Stimulated activated effector memory CD8-positive, alpha-beta T cell treated with anti-CD3 and anti-CD28 coated beads, Interleukin-12 subunit alpha, Interleukin-12 subunit beta, amount 100 ng/mL, for 72 hours (primary cell): Measurements from ENCODE around the gene ZNF101.
"Not testable (repeated sequence)": the region's sequence is repeated elsewhere in the genome, so short reads cannot be mapped to it uniquely, and the experiment has no call there.

Experiments
- ATAC-seq: fragments of 150-1000 bp; cut with Tn5 transposase; 2 replicates; pipeline ENCODE4 v1.10.0; 2021
- DNase-seq, 2 donors: peaks; one replicate each; pipeline ENCODE4 v3.0.0; 2021 to 2022; ENCODE audit warnings: low spot score in 2 of 2
- H3K27ac Mint-ChIP-seq: one replicate; pipeline ENCODE4 v1.8.0; 2022; ENCODE audit warnings: mild to moderate bottlenecking, mixed read lengths
- H3K36me3 Mint-ChIP-seq: one replicate; pipeline ENCODE4 v1.8.0; 2022; ENCODE audit warnings: mild to moderate bottlenecking, mixed read lengths
- H3K4me1 Mint-ChIP-seq: one replicate; pipeline ENCODE4 v1.8.0; 2022; ENCODE audit warnings: mixed read lengths
- H3K4me3 Mint-ChIP-seq: one replicate; pipeline ENCODE4 v1.8.0; 2022; ENCODE audit warnings: mild to moderate bottlenecking, mixed read lengths
- H3K9me3 Mint-ChIP-seq: one replicate; pipeline ENCODE4 v1.8.0; 2022; ENCODE audit warnings: mixed read lengths

The ZNF101 gene

GRCh38 chr19:19663256-19664120 lies 5.2 kb upstream of the ZNF101 start, which contains the start of gene ATP13A1:
ATP13A1 (minus strand) TSS chr19:19663676; CDS start chr19:19663666, 10 bp downstream.
- DNase-seq = peak; percentile 85 to 96
- H3K36me3 Mint-ChIP-seq = peaks cover 48% of the 10 kb centered on the region
- H3K4me1 Mint-ChIP-seq = peaks cover 35% of the 10 kb centered on the region
- H3K27ac Mint-ChIP-seq = peak within 1 kb of the TSS; percentile 96
- peak within 1 kb of the TSS; percentile 82 for H3K4me3 Mint-ChIP-seq
- no peaks in the 10 kb centered on the region for H3K9me3 Mint-ChIP-seq
- peak; percentile 83 for ATAC-seq

GRCh38 chr19:19665420-19665948 lies 3.2 kb upstream of the ZNF101 start:
- H3K4me1 Mint-ChIP-seq = peaks cover 40% of the 10 kb centered on the region
- not testable (repeated sequence) for H3K27ac Mint-ChIP-seq, ATAC-seq

DNA sequence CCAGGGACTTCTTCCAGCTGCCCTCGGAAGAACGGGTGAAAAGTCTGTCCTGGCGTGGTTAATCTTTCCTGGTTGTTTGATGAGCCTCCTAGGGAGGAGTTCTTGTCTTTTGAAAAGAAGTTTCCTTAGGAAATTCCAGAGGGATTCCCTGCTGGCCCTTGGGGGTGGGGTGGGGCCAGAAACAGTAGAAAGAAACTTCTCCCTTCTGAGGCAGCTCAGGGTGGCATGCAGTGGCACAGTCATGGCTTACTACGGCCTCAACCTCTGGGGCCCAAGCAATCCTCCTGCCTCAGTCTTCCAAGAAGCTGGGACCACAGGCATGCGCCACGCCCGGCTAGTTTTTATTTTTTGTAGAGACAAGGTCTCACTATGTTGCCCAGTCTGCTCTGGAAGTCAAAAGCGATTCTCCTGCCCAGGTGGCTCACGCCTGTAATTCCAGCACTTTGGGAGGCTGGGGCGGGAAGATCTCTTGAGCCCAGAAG lies 1.5 kb downstream of the ZNF101 start:
- Mint-ChIP-seq H3K9me3 (no peaks in the 10 kb centered on the region), H3K4me1 (peaks cover 24% of the 10 kb centered on the region), H3K4me3 (peak overlapping the region; percentile 87), H3K27ac (peak overlapping the region; percentile 98), H3K36me3 (peaks cover 74% of the 10 kb centered on the region)
- no peak for DNase-seq
- ATAC-seq = no peak

More at GRCh38 chr19:19665420-19665948, 3.2 kb upstream of the ZNF101 start:
- H3K36me3 Mint-ChIP-seq = peaks cover 48% of the 10 kb centered on the region
- H3K4me3 Mint-ChIP-seq, H3K9me3 Mint-ChIP-seq, DNase-seq: not testable (repeated sequence)

- H3K36me3 Mint-ChIP-seq = peaks cover 100% of the 10 kb centered on the region
- no peak for DNase-seq
- peak overlapping the region; percentile 24 for H3K4me3 Mint-ChIP-seq
- H3K27ac Mint-ChIP-seq = peak overlapping the region; percentile 56
- peaks cover 37% of the 10 kb centered on the region for H3K4me1 Mint-ChIP-seq
- ATAC-seq = no peak
- no peaks in the 10 kb centered on the region for H3K9me3 Mint-ChIP-seq
Observed at GRCh38 chr19:19672816-19673215, 4.2 kb downstream of the ZNF101 start.

DNA sequence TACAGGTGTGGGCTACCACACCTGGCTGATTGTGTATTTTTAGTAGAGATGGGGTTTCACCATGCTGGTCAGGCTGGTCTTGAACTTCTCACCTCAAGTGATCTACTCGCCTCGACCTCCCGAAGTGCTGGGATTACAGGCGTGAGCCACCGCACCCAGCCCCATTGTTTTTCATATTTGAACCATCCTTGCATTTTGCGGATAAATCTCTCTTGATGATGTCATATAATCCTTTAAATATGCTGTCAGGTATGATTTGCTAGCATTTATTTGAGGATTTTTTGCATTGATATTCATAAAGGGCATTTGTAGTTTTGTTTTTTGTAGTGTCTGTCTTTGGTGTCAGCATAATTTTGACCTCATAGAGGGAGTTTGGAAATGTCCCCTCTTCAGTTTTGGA lies 5.7 kb downstream of the ZNF101 start:
- H3K27ac Mint-ChIP-seq = peak overlapping the region; percentile 34

GRCh38 chr19:19677579-19677978 lies 8.9 kb downstream of the ZNF101 start:
- Mint-ChIP-seq H3K36me3 (peaks cover 100% of the 10 kb centered on the region), H3K4me1 (peaks cover 16% of the 10 kb centered on the region), H3K4me3 (no peak overlapping the region), H3K27ac (peak overlapping the region; percentile 80), H3K9me3 (no peaks in the 10 kb centered on the region)
- DNase-seq (no peak), ATAC-seq (no peak)

More for the DNA sequence above, 5.7 kb downstream of the ZNF101 start:
- Mint-ChIP-seq H3K36me3 (peaks cover 100% of the 10 kb centered on the region), H3K4me1 (peaks cover 31% of the 10 kb centered on the region), H3K9me3 (no peaks in the 10 kb centered on the region), H3K4me3 (no peak overlapping the region)
- ATAC-seq = no peak
- no peak for DNase-seq

- Mint-ChIP-seq H3K4me3 (no peak overlapping the region), H3K9me3 (peaks cover 2% of the 10 kb centered on the region), H3K4me1 (peaks cover 16% of the 10 kb centered on the region), H3K36me3 (peaks cover 100% of the 10 kb centered on the region), H3K27ac (no peak overlapping the region)
- ATAC-seq = no peak
- DNase-seq = no peak
Observed at GRCh38 chr19:19679176-19680073, 10.8 kb downstream of the ZNF101 start.

GRCh38 chr19:19686119-19686518 lies 17.5 kb downstream of the ZNF101 start:
- H3K27ac Mint-ChIP-seq, H3K4me3 Mint-ChIP-seq, ATAC-seq: not testable (repeated sequence)

GRCh38 chr19:19686580-19686979 lies 17.9 kb downstream of the ZNF101 start:
- Mint-ChIP-seq H3K4me1 (no peaks in the 10 kb centered on the region), H3K4me3 (no peak overlapping the region), H3K36me3 (peaks cover 34% of the 10 kb centered on the region), H3K27ac (no peak overlapping the region), H3K9me3 (peaks cover 9% of the 10 kb centered on the region)
- ATAC-seq (no peak), DNase-seq (no peak)

More at GRCh38 chr19:19686119-19686518, 17.5 kb downstream of the ZNF101 start:
- H3K4me1 Mint-ChIP-seq, DNase-seq, H3K9me3 Mint-ChIP-seq: not testable (repeated sequence)
- H3K36me3 Mint-ChIP-seq = peaks cover 39% of the 10 kb centered on the region

GRCh38 chr19:19687090-19687489 lies 18.5 kb downstream of the ZNF101 start:
- no peak for ATAC-seq
- Mint-ChIP-seq H3K4me3 (no peak overlapping the region), H3K4me1 (no peaks in the 10 kb centered on the region), H3K36me3 (peaks cover 29% of the 10 kb centered on the region), H3K27ac (no peak overlapping the region), H3K9me3 (peaks cover 9% of the 10 kb centered on the region)
- no peak for DNase-seq

GRCh38 chr19:19689023-19689422 lies 20.4 kb downstream of the ZNF101 start:
- not testable (repeated sequence) for H3K27ac Mint-ChIP-seq, ATAC-seq, H3K4me1 Mint-ChIP-seq, H3K36me3 Mint-ChIP-seq, DNase-seq, H3K4me3 Mint-ChIP-seq, H3K9me3 Mint-ChIP-seq

- ATAC-seq (no peak), DNase-seq (no peak)
- H3K27ac Mint-ChIP-seq = no peak overlapping the region
- no peaks in the 10 kb centered on the region for H3K9me3 Mint-ChIP-seq
- H3K4me1 Mint-ChIP-seq = no peaks in the 10 kb centered on the region
- H3K4me3 Mint-ChIP-seq = no peak overlapping the region
- no peaks in the 10 kb centered on the region for H3K36me3 Mint-ChIP-seq
Observed at GRCh38 chr19:19691683-19692082, 23.0 kb downstream of the ZNF101 start.

- Mint-ChIP-seq H3K4me3 (no peak overlapping the region), H3K9me3 (no peaks in the 10 kb centered on the region), H3K27ac (no peak overlapping the region), H3K36me3 (no peaks in the 10 kb centered on the region), H3K4me1 (no peaks in the 10 kb centered on the region)
- ATAC-seq (no peak), DNase-seq (no peak)
Observed at GRCh38 chr19:19696386-19696785, 27.7 kb downstream of the ZNF101 start.

DNA sequence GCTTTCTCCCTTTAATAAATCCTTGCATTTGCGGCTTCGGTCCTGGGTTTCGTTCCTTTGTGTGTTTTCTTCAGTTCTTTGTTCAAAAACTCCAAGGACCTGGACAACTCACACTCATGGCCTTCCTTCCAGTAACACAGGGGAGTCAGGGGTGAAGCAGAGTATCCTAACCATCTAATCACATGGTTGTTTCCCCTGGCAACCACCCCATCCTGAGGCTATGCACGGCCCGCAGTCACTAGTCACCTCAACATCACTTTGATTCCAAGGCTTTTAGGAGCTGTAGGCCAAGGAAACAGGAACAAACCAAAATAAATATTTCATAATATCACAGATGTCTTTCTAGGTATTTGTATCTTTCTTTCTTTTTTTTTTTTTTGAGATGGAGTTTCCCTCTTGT lies 28.9 kb downstream of the ZNF101 start:
- Mint-ChIP-seq H3K36me3 (no peaks in the 10 kb centered on the region), H3K27ac (no peak overlapping the region), H3K9me3 (no peaks in the 10 kb centered on the region), H3K4me1 (no peaks in the 10 kb centered on the region), H3K4me3 (no peak overlapping the region)
- DNase-seq (no peak), ATAC-seq (no peak)

- H3K4me1 Mint-ChIP-seq, H3K27ac Mint-ChIP-seq, H3K4me3 Mint-ChIP-seq: not testable (repeated sequence)
Observed at GRCh38 chr19:19700493-19700892, 31.9 kb downstream of the ZNF101 start.

More at GRCh38 chr19:19700493-19700892, 31.9 kb downstream of the ZNF101 start:
- H3K36me3 Mint-ChIP-seq, H3K9me3 Mint-ChIP-seq, ATAC-seq, DNase-seq: not testable (repeated sequence)
